ENCODE data around the gene HMG20A.

HMG20A gene

GRCh38 chr15:77475898-77476297 is 55.2 kb downstream of the HMG20A start:
- H3K27me3 Mint-ChIP-seq (ENCODE audit: low read depth), result no peaks in the 10 kb centered on the region
- H3K27ac Mint-ChIP-seq, result peak overlapping the region; percentile 18 to 77 (median 54)
- no peak for TF ChIP-seq CTCF (IDR thresholded peaks at IDR 0.05; ENCODE audit: unreplicated experiment in 3 of 3)
- H3K9me3 Mint-ChIP-seq, result no peaks in the 10 kb centered on the region
- peaks cover 36% of the 10 kb centered on the region for H3K4me1 Mint-ChIP-seq
- H3K4me3 Mint-ChIP-seq, result no peak overlapping the region
- peaks cover 63% of the 10 kb centered on the region for H3K36me3 Mint-ChIP-seq (ENCODE audit: low read depth)

DNA sequence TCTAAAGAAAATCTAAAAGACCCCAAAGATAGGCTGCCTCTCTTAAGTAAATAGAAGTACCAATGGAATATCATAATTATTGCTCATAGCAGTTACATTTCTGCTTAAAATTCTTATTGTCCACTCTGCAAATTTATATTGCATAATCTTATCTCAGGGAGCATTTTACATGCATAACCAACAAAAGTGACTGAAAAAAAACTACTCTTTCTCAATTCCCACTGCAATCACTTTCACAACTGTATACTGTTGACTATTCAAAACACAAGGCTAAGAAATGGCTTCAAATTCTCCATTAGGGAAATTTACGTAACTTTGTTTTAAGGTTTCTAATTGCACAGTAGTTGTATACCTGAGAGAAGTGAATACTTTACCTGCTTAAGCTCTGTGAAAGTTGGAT is 56.3 kb downstream of the HMG20A start:
- peak overlapping the region in 1 of 3 experiments; percentile 48 for H3K27ac Mint-ChIP-seq
- H3K4me1 Mint-ChIP-seq, result peaks cover 47% of the 10 kb centered on the region
- H3K27me3 Mint-ChIP-seq (ENCODE audit: low read depth), result no peaks in the 10 kb centered on the region
- H3K4me3 Mint-ChIP-seq, result no peak overlapping the region
- no peak for TF ChIP-seq CTCF (IDR thresholded peaks at IDR 0.05; ENCODE audit: unreplicated experiment in 3 of 3)
- no peaks in the 10 kb centered on the region for H3K9me3 Mint-ChIP-seq
- H3K36me3 Mint-ChIP-seq (ENCODE audit: low read depth), result peaks cover 65% of the 10 kb centered on the region

GRCh38 chr15:77478051-77478450 is 57.4 kb downstream of the HMG20A start:
- Mint-ChIP-seq H3K27ac (no peak overlapping the region), H3K4me1 (peaks cover 54% of the 10 kb centered on the region), H3K9me3 (no peaks in the 10 kb centered on the region), H3K36me3 (ENCODE audit: low read depth) (peaks cover 63% of the 10 kb centered on the region), H3K27me3 (ENCODE audit: low read depth) (no peaks in the 10 kb centered on the region), H3K4me3 (no peak overlapping the region)
- no peak for TF ChIP-seq CTCF (IDR thresholded peaks at IDR 0.05; ENCODE audit: unreplicated experiment in 3 of 3)

GRCh38 chr15:77479015-77479414 is 58.3 kb downstream of the HMG20A start:
- TF ChIP-seq CTCF (IDR thresholded peaks at IDR 0.05; ENCODE audit: unreplicated experiment in 3 of 3), result no peak
- Mint-ChIP-seq H3K36me3 (ENCODE audit: low read depth) (peaks cover 67% of the 10 kb centered on the region), H3K27ac (no peak overlapping the region), H3K4me1 (peaks cover 48% of the 10 kb centered on the region), H3K9me3 (no peaks in the 10 kb centered on the region), H3K4me3 (no peak overlapping the region), H3K27me3 (ENCODE audit: low read depth) (no peaks in the 10 kb centered on the region)

DNA sequence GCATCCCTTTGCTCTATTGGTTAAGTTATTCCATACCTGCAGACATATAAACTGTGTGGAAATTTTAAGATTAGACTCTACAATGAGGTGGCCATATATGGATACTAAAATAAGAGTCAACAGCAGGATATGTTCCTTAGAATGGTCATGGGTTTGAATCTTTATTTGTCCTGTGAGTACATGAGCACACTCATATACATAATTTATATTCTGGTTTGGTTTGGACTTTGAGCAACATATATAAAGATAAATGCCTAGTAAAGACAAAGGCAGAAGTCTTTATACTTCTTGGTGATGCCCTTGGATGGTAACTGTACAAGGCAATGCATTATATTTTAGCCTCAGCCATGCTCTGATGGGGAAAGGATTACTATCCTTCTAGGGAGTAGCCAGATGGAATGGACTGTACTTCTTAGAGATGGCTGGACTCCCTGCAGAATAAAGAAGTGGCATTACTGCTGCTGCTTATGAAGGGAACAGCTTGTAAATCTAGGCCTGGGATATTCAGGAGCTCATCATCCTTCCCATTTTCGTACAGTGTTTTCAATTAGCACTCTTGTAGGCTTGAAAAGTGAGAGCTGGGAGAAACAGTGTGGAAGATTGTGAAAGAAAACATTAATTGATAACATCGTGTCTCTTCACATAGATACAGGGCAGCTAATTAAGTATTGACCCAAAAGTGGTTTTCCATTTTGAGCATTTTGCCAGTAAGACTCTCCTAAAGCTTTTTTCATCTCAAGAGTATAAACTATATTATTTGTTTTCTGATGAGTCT is 60.4 kb downstream of the HMG20A start:
- no peaks in the 10 kb centered on the region for H3K9me3 Mint-ChIP-seq

More for the DNA sequence above, 60.4 kb downstream of the HMG20A start:
- Mint-ChIP-seq H3K27me3 (ENCODE audit: low read depth) (no peaks in the 10 kb centered on the region), H3K27ac (peak overlapping the region; percentile 57 to 86 (median 60)), H3K36me3 (ENCODE audit: low read depth) (peaks cover 72% of the 10 kb centered on the region), H3K4me1 (peaks cover 31% of the 10 kb centered on the region), H3K4me3 (no peak overlapping the region)
- no peak for TF ChIP-seq CTCF (IDR thresholded peaks at IDR 0.05; ENCODE audit: unreplicated experiment in 3 of 3)

Measured in nephron (organoid).